ENCODE results near the gene AVEN.
"Not testable (repeated sequence)": the region's sequence is repeated elsewhere in the genome, so short reads cannot be mapped to it uniquely, and the experiment has no call there.

The AVEN gene

GRCh38 chr15:33840615-33841014 is 198.4 kb downstream of the AVEN start:
- DNase-seq, result no peak

GRCh38 chr15:33839540-33839939 is 199.5 kb downstream of the AVEN start:
- no peak for DNase-seq

- DNase-seq, result no peak
Observed at GRCh38 chr15:33837294-33837693, 201.7 kb downstream of the AVEN start.

- no peak for DNase-seq
Observed at GRCh38 chr15:33834892-33835743, 203.9 kb downstream of the AVEN start.

- DNase-seq, result no peak
Observed at GRCh38 chr15:33831646-33832045, 207.4 kb downstream of the AVEN start.

GRCh38 chr15:33830351-33830750 is 208.7 kb downstream of the AVEN start:
- no peak for DNase-seq

- no peak for DNase-seq
Observed at GRCh38 chr15:33826201-33826600, 212.8 kb downstream of the AVEN start.

GRCh38 chr15:33825453-33825852 is 213.6 kb downstream of the AVEN start:
- no peak for DNase-seq

- no peak for DNase-seq
Observed at GRCh38 chr15:33823119-33823518, 215.9 kb downstream of the AVEN start.

GRCh38 chr15:33822479-33822878 is 216.5 kb downstream of the AVEN start:
- no peak for DNase-seq

- DNase-seq, result not testable (repeated sequence)
Observed at GRCh38 chr15:33819499-33819898, 219.5 kb downstream of the AVEN start.
